GM21737 (cell line): ENCODE measurements around the gene EFNA5.

Experiments used
- ATAC-seq: cut with Tn5 transposase; IDR thresholded peaks from one replicate; pipeline ENCODE4 v1.9.1; 2021; ENCODE audit warnings: mild to moderate bottlenecking, moderate library complexity; ENCODE audit not compliant: unreplicated experiment

EFNA5 gene

DNA sequence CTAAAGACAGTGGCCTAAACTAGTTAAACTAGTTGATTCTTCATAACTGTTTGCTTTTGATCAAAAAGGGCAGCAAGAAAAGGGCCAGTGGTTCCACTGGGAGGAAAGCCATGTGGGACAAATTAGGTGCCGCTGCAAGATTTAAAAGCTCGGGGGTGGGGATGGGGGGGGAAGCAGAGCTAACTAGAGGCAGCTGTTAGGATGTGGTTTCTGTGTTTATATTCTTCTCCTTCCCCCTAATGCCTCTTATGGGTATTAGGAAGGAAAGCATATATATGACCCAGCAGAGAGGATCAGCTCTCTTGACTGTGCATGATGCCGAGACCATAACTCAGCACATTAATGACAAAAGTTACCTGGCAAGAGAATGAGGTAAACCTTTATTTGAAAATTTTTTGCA, 65.7 kb downstream of the EFNA5 start:
- no peak for ATAC-seq

DNA sequence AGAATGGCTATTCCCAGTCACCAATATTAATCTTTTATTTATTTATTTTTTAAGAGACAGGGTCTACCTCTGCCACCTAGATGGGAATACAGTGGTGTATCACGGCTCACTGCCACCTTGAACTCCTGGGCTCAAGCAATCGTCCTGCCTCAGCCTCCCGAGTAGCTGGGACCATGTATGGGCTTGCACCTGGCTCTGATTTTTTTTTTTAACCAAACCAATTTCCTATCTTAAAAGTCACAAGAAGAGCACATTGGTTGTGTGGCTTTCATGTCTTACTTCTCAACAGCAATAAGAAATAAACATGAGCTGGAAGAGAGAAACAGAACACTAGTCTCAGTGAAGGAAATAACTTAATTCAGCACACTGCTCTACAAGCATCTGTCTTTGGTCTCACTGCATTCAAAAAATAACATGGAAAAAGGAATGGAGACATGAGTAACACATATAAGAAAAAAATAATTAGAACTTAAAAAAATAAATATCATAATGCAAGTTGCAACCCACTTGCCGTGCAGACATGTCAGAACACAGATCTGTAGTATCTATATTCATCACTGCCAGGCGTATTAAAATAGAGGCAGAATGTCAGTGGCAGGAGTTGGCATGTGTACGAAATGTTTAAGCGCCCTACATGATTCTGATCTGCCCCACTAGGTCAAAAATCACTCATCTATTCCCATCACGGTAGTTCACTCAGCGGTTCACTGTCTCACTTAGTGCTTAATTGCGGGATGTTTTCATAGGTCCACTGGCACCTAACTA, 66.4 kb downstream of the EFNA5 start:
- ATAC-seq: no peak

DNA sequence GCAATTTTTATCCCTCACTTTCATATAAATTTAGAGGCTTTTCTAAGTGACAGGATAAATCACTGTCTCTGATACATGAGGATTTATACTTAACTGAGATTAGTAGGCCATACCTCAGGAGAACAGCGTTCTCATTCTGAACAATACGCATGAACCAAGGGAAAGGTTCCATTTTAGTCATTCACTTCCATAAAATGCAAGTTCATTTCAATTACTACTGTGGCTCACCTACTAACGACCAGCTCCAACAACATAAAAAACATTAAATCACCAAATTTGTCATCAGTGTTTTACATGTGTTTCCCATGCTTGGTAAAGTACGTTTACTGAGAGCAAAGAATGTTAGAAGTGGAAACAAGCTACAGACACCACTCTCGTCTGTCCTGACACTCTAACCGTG, 67.4 kb downstream of the EFNA5 start:
- ATAC-seq: no peak

DNA sequence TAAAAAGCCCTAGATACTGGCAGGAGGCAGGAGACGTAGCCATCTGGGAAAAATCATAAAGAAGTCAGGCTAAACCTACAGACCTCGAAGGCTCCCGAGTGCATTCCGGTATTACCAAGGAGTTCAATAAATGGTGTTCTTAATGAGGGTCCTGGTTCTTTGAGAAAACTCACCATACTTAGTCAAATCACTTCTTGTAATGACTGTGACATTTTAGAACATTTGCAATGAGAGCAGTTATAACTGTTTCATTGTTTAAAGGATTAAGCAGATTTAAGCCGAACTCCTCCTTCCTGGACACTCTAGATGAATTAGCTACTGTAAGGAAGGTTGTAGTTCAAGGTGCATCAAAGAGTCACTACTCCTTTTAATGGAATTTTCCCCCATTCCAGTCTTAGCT, 67.8 kb downstream of the EFNA5 start:
- ATAC-seq: no peak

DNA sequence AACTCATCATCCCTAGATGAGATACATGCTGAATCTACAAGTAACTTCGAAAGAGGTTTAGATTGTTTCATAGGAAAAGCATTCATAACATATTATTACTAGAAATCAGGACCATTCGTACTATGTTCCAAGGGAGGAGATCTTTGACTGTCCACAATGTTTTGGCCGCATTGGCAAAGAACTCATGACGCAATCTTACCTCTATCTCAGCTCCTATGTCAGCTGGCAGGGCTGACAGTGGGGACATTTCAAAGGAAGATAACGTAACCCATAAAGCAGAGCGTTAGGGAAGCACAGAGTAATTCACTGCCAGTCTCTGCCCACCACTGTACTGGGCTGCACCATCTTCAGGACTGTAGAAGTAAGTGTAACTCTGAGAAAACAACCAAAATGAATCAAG, 69.7 kb downstream of the EFNA5 start:
- no peak for ATAC-seq

DNA sequence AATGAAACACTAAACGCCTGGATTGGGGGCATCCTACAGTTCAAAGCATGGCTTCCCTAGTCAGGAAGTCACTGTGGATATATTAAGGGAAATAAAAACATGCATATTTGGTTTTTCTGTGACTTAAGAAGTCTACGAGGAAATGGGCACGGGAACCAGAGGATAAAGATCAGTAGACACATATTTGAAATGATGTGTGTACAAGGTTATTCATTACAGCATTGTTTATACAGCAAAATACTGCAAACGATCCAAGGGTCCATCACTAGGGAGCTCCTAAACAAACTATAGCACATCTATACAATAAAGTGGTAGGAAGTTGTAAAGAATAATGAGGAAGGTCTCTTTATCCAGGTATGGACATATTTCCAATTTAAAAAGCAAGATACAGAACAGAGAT, 71.8 kb downstream of the EFNA5 start:
- ATAC-seq: no peak

DNA sequence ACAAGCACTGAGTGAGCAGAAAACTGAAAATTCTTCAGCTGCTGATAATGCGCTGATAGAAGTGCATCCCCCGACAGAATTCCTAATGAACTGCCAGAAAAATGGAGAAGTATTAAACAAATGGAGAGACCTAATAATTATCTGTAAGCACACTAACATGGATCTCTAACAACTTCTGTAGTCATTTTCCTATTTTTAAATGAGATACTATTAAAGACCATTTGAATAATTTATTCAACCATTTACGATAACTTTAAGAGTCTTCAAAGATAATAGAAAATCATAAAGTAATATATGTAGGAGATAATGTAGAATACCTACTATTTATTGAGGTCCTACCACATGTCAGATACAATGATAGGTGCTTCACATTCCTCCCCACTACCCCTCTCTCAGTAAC, 72.9 kb downstream of the EFNA5 start:
- no peak for ATAC-seq

DNA sequence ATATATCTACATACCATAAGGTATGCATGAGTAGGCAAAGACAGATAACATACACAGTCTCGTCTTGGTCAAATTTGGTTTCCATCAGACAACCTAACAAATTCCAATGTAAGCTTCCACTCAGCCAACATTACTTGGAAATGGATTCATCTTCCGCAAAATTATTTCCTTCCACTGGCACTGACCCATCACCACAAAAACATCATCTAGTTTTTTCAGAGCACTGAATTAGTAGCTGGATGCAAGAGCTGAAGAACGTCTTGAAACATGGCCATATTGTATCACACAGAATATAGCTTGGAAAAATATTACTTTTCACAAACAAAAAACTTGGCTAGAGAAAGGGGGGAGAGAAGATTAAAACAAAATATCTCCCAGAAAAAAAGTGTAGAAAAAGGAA, 73.5 kb downstream of the EFNA5 start:
- ATAC-seq: no peak

DNA sequence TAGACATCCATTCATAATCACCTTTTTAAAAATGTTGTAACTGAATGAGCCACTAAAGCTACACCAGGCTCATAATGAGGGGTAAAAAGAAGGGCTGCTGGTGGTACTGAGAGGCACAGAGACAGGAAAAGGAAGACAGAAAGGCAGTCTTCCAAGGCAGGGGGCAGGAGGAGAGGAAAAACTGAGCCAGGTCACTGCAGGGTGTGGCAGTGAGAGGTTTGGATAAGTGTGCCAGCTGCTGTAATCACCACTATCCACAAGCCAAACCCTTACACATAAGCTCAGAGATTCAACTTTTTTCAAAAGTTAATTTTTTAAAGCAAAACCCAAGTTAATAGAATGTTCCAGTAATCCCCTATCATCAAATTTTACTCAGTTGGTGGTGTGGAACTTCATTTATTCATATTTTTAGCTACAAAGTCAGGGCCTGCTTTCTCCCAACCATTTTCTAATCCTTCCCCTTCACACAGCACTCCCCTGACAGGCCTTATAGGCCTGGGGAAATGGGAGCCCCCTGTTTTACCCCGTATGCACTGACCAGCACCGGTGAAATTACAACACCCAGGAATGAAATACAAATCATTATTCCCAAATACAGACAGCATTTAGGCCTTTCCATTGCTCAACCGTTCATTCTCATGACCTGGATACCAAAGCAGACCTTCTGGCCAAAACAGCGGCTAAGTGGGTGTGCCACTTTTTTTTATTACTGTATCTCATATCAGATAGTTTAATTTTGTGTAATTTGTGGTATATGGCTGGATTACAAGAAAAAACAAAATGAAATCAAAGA, 76.3 kb downstream of the EFNA5 start:
- ATAC-seq: no peak

DNA sequence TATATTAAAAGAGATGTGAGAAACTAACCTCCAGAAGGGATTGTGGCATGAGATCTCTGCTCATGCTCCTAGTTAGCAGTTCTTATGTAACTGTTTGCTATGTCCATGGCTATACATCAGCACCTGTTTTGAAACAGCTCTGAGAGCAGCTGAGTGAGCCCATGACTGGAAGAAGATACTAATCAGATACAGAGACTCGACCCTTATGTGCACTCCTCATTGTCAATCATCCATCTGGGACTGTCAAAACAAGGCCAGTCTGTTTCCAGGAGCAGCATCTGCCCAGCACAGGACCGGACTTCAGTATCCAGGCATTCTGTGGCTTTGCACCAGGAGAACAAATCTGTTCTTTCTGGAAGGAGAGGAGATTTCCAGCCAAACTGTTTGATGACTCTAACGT, 77.7 kb downstream of the EFNA5 start:
- no peak for ATAC-seq

DNA sequence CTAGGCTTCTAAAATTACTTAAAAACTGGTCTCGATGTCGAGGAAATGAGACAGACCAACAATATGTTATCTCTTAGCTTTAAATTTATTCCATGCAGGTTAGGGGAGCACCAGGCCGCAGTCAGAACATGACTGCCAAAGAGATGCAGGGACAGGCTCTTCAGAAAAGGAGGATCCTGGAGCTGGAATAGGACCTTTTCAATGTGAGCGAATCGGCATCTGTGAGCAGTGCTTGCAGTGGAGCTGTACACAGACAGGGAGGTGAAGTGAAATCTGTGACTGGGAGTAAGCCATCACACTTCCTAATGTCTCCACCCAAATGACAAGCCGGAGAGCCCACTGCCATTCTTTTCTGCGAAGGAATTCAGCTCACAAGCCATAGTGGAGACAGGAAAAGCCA, 78.2 kb downstream of the EFNA5 start:
- ATAC-seq: no peak

DNA sequence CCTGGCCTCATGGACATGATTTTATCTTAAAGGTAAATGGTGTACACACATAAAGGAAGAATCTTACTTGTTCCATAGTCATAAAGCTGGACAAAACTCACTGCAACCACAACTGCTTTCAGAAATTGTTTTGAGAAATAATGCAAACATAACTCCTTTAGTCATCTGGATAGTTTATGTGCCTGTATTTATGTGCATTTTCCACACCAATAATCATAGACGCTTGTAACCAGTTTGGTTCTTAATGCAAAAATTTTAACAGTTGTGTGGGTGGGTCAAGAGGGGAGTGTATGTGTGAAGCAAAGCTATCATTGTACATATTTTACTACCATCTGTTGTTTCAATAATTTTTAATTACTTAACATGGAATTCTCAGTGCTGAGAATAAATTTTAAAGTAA, 80.1 kb downstream of the EFNA5 start:
- ATAC-seq: no peak

DNA sequence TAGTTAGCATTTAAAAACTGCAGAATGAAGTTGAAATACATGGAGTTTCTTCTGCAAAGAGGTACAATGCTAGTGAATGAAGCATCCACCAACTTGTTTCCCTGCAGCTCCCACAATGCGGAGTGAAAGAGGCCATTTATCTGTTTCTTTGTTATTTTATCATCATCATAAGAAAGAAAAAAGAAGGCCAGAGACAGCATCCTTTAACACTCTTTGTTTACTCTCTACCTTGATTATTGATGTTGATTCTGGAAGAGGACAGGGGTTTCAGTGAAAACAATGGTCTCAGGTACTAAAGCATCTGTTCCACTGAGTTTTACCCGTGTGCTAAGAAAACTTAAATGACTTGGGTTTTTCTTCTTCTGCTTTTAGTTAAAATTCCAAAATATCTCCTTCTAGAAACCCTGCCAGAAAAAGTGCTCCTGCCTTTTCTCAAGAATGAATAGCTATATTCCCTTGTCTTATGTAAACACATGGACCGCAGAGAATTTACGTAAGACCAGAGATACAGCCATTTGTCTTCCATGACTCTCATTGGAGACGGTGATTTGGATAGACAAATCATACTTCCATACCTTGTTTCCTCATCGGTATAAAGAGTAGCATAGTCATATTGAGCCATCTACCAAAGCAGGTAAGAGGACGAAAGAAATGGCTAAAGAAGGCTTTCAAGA, 81.1 kb downstream of the EFNA5 start:
- no peak for ATAC-seq

DNA sequence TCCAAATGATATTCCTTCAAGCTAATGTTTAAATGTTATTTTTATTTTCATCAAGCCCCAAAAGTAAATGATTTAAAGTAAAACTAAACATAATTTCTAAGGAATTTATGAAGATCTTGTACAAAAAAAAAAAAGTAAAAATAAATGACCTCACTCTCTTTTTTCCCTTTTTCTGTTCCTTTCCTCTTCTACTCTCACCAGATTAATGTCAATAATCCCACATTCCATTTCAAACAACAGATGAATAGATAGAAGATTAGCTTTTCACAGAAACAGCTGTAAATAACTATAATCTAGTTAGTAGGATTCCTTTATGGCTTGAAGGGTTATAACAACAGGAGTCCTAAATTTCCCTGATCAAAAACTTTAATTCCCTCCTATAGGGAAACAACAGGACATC, 88.1 kb downstream of the EFNA5 start:
- no peak for ATAC-seq

DNA sequence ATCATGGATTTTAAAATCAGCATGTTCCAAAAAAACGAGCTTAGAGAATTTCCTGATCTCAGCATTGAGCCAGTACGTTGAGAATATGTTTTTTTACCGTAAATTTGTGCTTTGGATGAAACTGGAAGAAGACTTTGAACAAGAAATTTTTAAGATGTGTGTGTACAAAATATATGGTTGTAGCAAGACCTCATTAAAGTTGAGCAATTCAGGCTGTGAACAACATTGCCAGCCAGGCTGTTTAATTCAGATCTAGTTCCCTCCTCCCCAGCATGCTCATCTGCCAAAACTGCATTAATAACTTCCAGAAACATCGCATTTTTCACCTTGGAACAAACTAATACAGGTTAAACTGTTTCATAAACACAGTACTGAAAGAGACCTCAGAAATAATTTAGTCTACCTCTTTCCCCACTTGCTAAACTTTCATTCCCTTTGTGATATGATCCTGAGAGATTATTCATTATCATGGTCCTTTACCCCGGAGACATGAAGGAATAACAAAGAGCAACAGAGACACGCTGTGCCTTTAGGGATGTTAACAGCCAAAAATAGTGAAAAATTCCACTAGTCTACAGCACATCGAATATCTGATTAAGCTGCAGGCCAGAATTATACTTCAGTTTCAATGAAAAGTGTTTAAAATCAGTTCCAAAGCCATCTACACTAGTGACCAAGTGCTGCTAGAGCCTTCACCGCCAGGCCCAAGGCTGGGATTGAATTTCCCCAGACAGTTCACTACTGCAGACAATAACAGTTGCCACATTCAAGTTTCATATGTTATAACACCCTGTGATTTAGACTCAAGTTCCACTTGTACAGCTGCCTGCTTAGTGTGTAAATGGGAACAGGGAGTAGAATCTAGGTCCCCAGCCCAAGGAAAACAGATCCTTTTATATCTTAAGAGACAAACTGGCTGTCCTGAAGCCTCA, 89.6 kb downstream of the EFNA5 start:
- ATAC-seq: no peak

DNA sequence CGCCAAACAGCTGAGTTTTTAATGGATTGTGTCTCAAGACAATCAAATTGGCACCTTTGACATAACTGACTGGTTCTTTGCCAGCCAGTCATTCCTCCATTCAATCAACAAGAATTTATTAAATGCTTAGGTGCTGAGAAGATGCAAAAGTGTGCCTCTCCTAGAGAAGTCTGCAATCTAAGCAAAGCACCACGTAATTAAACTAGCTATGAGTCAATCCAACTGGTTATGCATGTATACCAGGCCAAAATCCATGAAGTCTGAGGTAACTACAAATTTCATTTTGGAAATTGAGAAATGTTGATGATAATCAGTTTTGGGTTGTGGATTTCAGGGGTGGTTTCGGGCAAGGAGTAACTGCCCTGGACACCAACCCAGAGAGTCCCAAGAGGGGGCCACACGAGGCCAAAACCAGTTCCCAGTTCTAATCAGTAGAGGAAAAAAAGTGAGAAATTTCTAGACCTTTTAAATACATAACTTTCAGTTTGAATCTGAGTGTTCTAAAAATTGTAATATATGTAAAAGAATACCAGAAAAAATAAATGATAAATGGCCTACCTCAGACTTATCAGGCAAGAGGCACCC, 92.6 kb downstream of the EFNA5 start:
- ATAC-seq: no peak

DNA sequence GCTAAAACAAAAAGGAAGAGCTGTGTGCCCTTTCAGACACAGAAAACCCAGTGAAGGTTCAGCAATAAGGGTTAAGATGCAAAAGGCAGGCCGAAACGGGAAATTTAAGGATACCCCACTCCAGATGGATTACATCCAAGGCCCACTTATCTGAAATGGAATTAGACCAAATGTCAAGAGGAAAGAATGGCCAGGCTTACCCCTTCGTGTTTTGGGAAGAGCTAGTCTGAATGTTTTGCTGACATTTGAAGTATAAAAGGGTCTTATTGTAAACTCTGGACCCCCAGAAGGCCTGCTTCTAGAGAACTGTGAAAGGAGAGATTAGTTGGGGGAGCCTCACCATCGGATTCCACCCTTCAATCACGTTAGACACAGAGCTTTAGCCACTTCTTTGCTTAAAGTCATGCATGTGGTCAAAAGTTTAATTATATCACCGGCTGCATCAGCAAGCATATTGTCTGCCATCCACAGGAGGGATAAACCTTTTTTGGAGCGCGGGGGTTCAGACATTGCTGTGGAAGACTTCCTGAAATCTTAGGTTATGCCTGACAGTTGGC, 93.3 kb downstream of the EFNA5 start:
- no peak for ATAC-seq

DNA sequence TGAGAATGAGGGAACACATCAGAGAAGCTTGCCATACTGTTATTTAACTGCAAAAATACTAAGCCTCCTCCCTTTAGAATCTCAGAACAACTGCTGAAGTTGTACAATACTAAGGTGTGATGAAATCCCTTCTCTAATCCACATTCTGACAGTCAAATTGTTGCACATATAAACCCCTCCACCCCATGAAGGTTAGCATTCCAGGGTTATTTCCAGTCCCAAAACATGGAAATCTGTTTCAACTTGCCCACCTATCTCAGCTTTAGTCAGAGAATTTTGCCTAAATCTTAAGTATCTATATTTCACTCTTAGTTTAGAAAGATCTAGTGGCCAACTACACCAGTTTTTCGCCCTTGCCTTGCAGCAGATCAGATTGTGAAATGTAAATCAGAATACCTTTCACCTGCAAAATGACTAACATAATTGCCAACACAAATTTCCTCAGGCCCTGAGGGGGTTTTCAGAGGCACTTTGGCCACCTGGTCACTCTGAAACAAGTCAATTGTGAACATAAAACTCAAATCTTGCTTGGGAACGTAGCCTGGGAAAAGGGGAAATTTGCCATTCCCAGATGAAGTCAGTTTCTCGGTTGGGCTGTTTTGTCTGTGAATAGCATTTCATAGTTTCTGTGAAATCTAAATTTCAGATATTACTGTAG, 93.9 kb downstream of the EFNA5 start:
- ATAC-seq: no peak

DNA sequence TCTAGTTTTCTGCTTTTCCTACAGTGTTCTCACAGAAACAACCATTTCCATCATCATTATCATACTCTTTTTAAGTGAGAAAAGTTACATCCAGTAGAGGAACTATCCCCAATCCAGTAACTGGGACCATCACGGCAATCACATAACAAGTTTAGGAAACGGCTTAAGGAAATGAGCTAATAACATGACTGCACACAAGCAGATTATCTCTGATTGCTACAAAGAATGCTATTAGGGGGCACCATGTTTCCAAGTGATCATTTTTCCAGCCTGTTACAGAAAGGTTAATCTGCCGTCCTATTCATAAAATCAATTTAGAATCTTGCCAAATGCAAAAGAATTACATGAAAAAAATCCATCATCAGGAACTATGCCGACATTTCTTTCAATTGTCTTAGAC, 94.6 kb downstream of the EFNA5 start:
- no peak for ATAC-seq

DNA sequence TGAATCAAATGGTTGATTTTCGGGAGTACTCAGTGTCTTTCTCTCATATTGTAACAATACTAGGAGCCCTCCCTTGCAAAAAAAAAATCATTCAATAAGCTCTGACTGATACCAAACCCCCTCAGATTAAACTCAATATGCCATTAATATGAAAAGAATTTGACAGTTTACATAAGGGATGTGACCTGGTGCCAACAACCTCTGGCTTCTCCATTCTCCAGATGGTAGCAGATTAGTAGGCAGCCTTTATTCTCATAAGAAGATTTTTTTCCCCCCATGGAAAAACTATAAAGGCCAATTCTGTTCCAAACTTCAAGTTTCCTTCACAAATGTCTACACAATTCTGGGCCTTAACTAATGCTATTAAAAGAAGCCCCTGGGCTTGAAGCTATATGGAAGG, 96.5 kb downstream of the EFNA5 start:
- no peak for ATAC-seq
